CD14-positive monocyte (primary cell): ENCODE data around the gene RFX4. TPM values are rescaled to one million over a fixed set of nuclear protein-coding genes. Genes with fewer than 3 reads are reported as not detected.

Source experiments
- DNase-seq, 3 donors: peaks; one replicate each; pipeline ENCODE4 v3.0.0-alpha.2; 2011 to 2022
- H2AFZ ChIP-seq: 2 replicates; pipeline ENCODE4 v1.6.0; 2012; ENCODE audit warnings: mild to moderate bottlenecking, low read depth, low read length, inconsistent platforms; ENCODE audit not compliant: insufficient read depth, poor library complexity, severe bottlenecking
- H3K27ac ChIP-seq, 2 donors: 1 replicate in 1 of 2; 2 replicates in 1 of 2; pipeline ENCODE4 v1.5.1; 2012 to 2013; ENCODE audit warnings: low read length in 2 of 2, control low read depth in 1 of 2, inconsistent platforms in 1 of 2, low read depth in 1 of 2, mild to moderate bottlenecking in 1 of 2
- H3K27me3 ChIP-seq, 2 donors: one replicate each; pipeline versions ENCODE4 v1.6.0 to v1.6.1; 2011 to 2013; ENCODE audit warnings: low read length in 2 of 2; ENCODE audit not compliant: control insufficient read depth in 2 of 2, insufficient read depth in 2 of 2
- H3K36me3 ChIP-seq, 2 donors: replicated peaks in 1 of 2; 1 replicate in 1 of 2; 2 replicates in 1 of 2; pipeline versions ENCODE4 v1.5.1 to v1.6.1; 2012 to 2013; ENCODE audit warnings: low read length in 2 of 2, control low read depth in 1 of 2, inconsistent platforms in 1 of 2, mild to moderate bottlenecking in 1 of 2; ENCODE audit not compliant: insufficient read depth in 2 of 2, control insufficient read depth in 1 of 2
- H3K4me1 ChIP-seq, 2 donors: 1 replicate in 1 of 2; 2 replicates in 1 of 2; pipeline versions ENCODE4 v1.5.1 to v1.6.1; 2012 to 2013; ENCODE audit warnings: low read length in 2 of 2, control low read depth in 1 of 2, inconsistent platforms in 1 of 2, mild to moderate bottlenecking in 1 of 2, moderate library complexity in 1 of 2; ENCODE audit not compliant: insufficient read depth in 2 of 2, control insufficient read depth in 1 of 2
- H3K4me2 ChIP-seq: replicated peaks from 2 replicates; pipeline ENCODE3; 2012; ENCODE audit warnings: low read length, moderate library complexity, mild to moderate bottlenecking; ENCODE audit not compliant: poor library complexity, severe bottlenecking; ENCODE audit errors: extremely low read depth
- H3K4me3 ChIP-seq, 3 experiments: fragments of 200-600 bp in 1 of 3; sonication (generic) in 1 of 3; replicated peaks in 1 of 3; 1 replicate in 2 of 3; 2 replicates in 1 of 3; pipeline ENCODE4 v1.5.1; 2011 to 2013; ENCODE audit warnings: low read length in 3 of 3, mild to moderate bottlenecking in 3 of 3, control low read depth in 2 of 3, low read depth in 2 of 3, inconsistent platforms in 1 of 3, moderate library complexity in 1 of 3
- H3K79me2 ChIP-seq: 2 replicates; pipeline ENCODE4 v1.6.0; 2012; ENCODE audit warnings: mild to moderate bottlenecking, control low read depth, inconsistent platforms, low read length, moderate library complexity; ENCODE audit not compliant: insufficient read depth
- H3K9ac ChIP-seq: 2 replicates; pipeline ENCODE4 v1.6.0; 2017; ENCODE audit warnings: low read length, mild to moderate bottlenecking; ENCODE audit not compliant: insufficient read depth, poor library complexity, severe bottlenecking
- H3K9me3 ChIP-seq, 2 donors: replicated peaks in 1 of 2; 1 replicate in 1 of 2; 2 replicates in 1 of 2; pipeline versions ENCODE4 v1.5.1 to v1.6.1; 2012 to 2013; ENCODE audit warnings: low read length in 2 of 2, control low read depth in 1 of 2; ENCODE audit not compliant: control insufficient read depth in 1 of 2, insufficient read depth in 1 of 2
- H4K20me1 ChIP-seq: 2 replicates; pipeline ENCODE4 v1.6.0; 2012; ENCODE audit warnings: mild to moderate bottlenecking, low read length, control low read depth, moderate library complexity; ENCODE audit not compliant: insufficient read depth
- H3K27ac Mint-ChIP-seq, 7 donors: one replicate each; pipeline ENCODE4 v1.8.0; 2020; ENCODE audit warnings: mild to moderate bottlenecking in 7 of 7, mixed read lengths in 7 of 7, moderate library complexity in 6 of 7, inconsistent platforms in 2 of 7
- H3K27me3 Mint-ChIP-seq, 3 donors: one replicate each; pipeline ENCODE4 v1.8.0; 2021 to 2022; ENCODE audit warnings: low read depth in 3 of 3, mild to moderate bottlenecking in 3 of 3, mixed read lengths in 3 of 3, moderate library complexity in 3 of 3, inconsistent platforms in 1 of 3
- H3K36me3 Mint-ChIP-seq, 2 donors: one replicate each; pipeline ENCODE4 v1.8.0; 2020; ENCODE audit warnings: mixed read lengths in 2 of 2, inconsistent platforms in 1 of 2, mild to moderate bottlenecking in 1 of 2
- H3K4me1 Mint-ChIP-seq: one replicate; pipeline ENCODE4 v1.8.0; 2020; ENCODE audit warnings: mild to moderate bottlenecking, mixed read lengths
- H3K4me3 Mint-ChIP-seq, 2 donors: one replicate each; pipeline ENCODE4 v1.8.0; 2020; ENCODE audit warnings: mild to moderate bottlenecking in 2 of 2, mixed read lengths in 2 of 2, moderate library complexity in 1 of 2
- H3K9me3 Mint-ChIP-seq, 7 donors: one replicate each; pipeline ENCODE4 v1.8.0; 2020 to 2022; ENCODE audit warnings: mixed read lengths in 7 of 7, mild to moderate bottlenecking in 6 of 7, moderate library complexity in 6 of 7, inconsistent platforms in 2 of 7
- WGBS: methylation state at CpG from one replicate; pipeline ENCODE4 v1.1.5; 2013; ENCODE audit warnings: missing lambda C conversion rate; ENCODE audit not compliant: insufficient coverage; 5-methylcytosine and 5-hydroxymethylcytosine counted together
- intact Hi-C, 2 donors: fragments of 100-400 bp; cut with micrococcal nuclease; formaldehyde crosslinking; loops; one replicate each; pipeline versions ENCODE4 v1.15.0 to v1.15.1; 2023
- polyA plus RNA-seq, 3 donors: library from polyadenylated mRNA; depleted of rRNA in 1 of 3; unstranded in 2 of 3; stranded (reverse) in 1 of 3; fragments of 300-500 nt in 2 of 3; fragments of >200 nt in 1 of 3; fragmentation: Illumina TruSeq in 2 of 3; gene quantifications; 1 replicate in 2 of 3; 2 replicates in 1 of 3; pipeline ENCODE4 v1.2.3, GENCODE V29; 2012 to 2021
- TF ChIP-seq, protein P1 (sequence below): fragments of 200-600 bp; IDR thresholded peaks from one replicate; pipeline ENCODE4 v1.8.0; 2022; ENCODE audit warnings: antibody characterized with exemption, mild to moderate bottlenecking

RFX4 gene
- polyA plus RNA-seq, 3 donors, result not detected

DNA sequence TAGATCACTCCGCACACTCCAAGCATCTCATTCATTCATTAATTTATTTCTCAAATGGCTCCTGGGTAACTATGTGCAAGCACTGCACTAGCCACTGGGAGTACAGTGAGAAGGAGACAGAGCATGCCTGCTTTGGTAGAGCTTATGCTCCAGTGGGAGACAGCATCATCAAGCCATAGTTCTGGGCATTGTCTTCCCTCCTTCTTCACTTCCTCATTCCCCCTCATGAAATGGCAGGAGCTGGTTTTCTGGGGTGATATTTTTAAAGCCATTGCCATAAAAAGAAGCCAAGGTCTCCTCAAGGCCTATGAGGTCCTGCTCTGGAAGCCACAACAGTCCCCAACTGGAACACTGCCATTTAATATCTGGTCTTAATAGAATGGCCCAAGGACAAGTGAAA is 171.5 kb downstream of the RFX4 start:
- no peak for DNase-seq
- Mint-ChIP-seq H3K36me3 (no peaks in the 10 kb centered on the region), H3K27me3 (peaks cover 4 to 10% (median 8%) of the 10 kb centered on the region in 3 donors), H3K4me1 (peaks cover 2% of the 10 kb centered on the region), H3K4me3 (no peak overlapping the region), H3K27ac (peak overlapping the region in 1 of 7 donors; percentile 27), H3K9me3 (peaks cover 0 to 12% (median 8%) of the 10 kb centered on the region in 7 donors)
- Histone ChIP-seq H3K27me3 (no peaks in the 10 kb centered on the region), H3K9ac (no peak overlapping the region), H3K36me3 (no peaks in the 10 kb centered on the region), H3K79me2 (no peaks in the 10 kb centered on the region), H3K4me1 (peaks cover under 1% of the 10 kb centered on the region in 2 donors), H4K20me1 (no peaks in the 10 kb centered on the region), H2AFZ (no peak overlapping the region), H3K27ac (no peak overlapping the region), H3K4me3 (no peak overlapping the region), H3K4me2 (no peak overlapping the region), H3K9me3 (peaks cover 0 to 6% of the 10 kb centered on the region in 2 donors)
- TF ChIP-seq, protein P1, sequence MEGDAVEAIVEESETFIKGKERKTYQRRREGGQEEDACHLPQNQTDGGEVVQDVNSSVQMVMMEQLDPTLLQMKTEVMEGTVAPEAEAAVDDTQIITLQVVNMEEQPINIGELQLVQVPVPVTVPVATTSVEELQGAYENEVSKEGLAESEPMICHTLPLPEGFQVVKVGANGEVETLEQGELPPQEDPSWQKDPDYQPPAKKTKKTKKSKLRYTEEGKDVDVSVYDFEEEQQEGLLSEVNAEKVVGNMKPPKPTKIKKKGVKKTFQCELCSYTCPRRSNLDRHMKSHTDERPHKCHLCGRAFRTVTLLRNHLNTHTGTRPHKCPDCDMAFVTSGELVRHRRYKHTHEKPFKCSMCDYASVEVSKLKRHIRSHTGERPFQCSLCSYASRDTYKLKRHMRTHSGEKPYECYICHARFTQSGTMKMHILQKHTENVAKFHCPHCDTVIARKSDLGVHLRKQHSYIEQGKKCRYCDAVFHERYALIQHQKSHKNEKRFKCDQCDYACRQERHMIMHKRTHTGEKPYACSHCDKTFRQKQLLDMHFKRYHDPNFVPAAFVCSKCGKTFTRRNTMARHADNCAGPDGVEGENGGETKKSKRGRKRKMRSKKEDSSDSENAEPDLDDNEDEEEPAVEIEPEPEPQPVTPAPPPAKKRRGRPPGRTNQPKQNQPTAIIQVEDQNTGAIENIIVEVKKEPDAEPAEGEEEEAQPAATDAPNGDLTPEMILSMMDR, result no peak
- intact Hi-C loops, result no loop called here
- no CpG with 5 or more reads among the region's 1 CpG for WGBS

DNA sequence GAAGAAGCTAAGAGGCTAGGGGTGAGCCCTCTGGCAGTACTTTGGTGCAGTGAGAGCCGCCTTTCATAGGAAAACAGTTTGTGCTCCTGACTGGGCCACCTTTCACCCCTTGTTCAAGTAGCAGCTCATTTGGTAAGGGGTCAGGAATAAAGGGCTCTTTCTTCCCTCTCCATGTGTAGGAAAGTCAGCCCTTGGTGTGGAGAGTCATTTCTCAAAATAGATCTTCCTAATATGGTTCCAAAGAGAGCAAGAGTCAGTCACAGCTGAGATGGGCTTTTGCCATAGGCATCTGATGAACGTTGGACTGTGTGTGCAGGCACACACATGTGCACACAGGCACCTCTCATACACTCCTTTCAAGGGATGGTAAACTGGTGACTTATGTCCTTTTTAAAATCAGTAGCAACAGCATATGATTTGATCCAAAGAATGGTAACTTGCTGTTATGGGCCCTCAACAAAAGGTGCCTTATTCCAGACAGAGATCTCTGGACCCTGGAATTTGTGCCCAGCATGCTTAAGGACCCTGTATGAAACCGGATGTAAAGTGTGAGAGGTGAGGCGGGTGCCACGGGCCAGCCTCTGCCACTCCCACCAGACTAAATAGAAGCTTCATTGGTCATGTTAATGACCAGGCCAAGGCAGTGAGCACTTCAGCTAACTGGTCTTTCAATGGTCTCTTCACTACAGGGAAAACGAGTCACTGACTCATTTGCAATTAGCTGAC is 175.0 kb downstream of the RFX4 start:
- H3K27me3 Mint-ChIP-seq, result peaks cover 4 to 13% (median 8%) of the 10 kb centered on the region in 3 donors
- no peak overlapping the region for H3K4me3 ChIP-seq
- H3K79me2 ChIP-seq, result no peaks in the 10 kb centered on the region
- H3K27ac ChIP-seq, result no peak overlapping the region
- no peak overlapping the region for H3K27ac Mint-ChIP-seq
- no peaks in the 10 kb centered on the region for H3K36me3 ChIP-seq
- H3K4me3 Mint-ChIP-seq, result no peak overlapping the region
- H4K20me1 ChIP-seq, result no peaks in the 10 kb centered on the region
- no peaks in the 10 kb centered on the region for H3K27me3 ChIP-seq
- H3K36me3 Mint-ChIP-seq, result no peaks in the 10 kb centered on the region
- H3K4me1 ChIP-seq, result peaks cover 12 to 13% of the 10 kb centered on the region in 2 donors
- H3K4me1 Mint-ChIP-seq, result peaks cover 14% of the 10 kb centered on the region
- peaks cover 0 to under 1% of the 10 kb centered on the region in 2 donors for H3K9me3 ChIP-seq
- no CpG with 5 or more reads among the region's 6 CpGs for whole genome bisulfite sequencing
- H2AFZ ChIP-seq, result no peak overlapping the region
- intact Hi-C loops, result no loop called here
- DNase-seq, result no peak
- H3K9me3 Mint-ChIP-seq, result peaks cover 0 to 7% (median 2%) of the 10 kb centered on the region in 7 donors
- no peak overlapping the region for H3K9ac ChIP-seq
- no peak overlapping the region for H3K4me2 ChIP-seq
- TF ChIP-seq, protein P1, result no peak
